ENCODE data around the gene EZR. TPM values are rescaled to one million over a fixed set of nuclear protein-coding genes. Genes with fewer than 3 reads are reported as not detected.

EZR gene
- total and polyA plus RNA-seq, 2 of the 8 experiments (the other 6 are each of a cell fraction or from before 2014, with no cell fraction given) = 122 to 286 TPM

DNA sequence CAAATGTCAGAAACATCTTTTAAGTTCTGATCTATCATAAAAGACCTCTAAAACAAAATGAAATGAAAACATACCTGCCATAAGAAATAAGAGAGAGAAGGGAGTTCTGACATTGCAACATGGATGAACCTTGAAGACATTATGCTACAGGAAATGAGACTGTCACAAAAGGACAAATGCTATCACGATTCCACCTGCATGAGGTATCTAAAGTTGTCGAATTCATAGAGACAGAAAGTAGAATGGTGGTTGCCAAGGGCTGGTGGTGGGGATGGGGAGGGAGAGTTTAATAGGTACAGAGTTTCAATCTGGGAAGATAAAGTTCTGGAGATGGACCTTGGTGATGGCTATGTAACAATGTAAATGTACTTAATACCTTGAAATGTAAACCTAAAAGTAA lies 3.3 kb downstream of the EZR start:
- peak overlapping the region; percentile 69 to 88 (median 78); a peak in 6 of 8 replicates for H3K4me3 ChIP-seq (ENCODE audit: extremely low read depth in 1 of 4, insufficient read depth in 2 of 4, low read depth in 3 of 4, low read length in 4 of 4)
- H4K5ac ChIP-seq (ENCODE audit: insufficient read length, low read depth, low read length) = no peak overlapping the region
- TF ChIP-seq JUN (IDR thresholded peaks at IDR 0.05; ENCODE audit: low read depth, low read length) = no peak
- H2AK5ac ChIP-seq (ENCODE audit: low read depth, low read length) = no peak overlapping the region
- peaks cover 10 to 19% (median 13%) of the 10 kb centered on the region in 4 experiments for H3K4me1 ChIP-seq (replicated peaks in 1 of 4; ENCODE audit: control insufficient read depth in 3 of 4, insufficient read depth in 4 of 4, low read length in 3 of 4)
- H3K27me3 ChIP-seq (replicated peaks in 1 of 4; ENCODE audit: control insufficient read depth in 3 of 4, extremely low read depth in 1 of 4, insufficient read depth in 3 of 4, low read length in 3 of 4) = peaks cover 0 to 7% (median 5%) of the 10 kb centered on the region in 4 experiments; a peak in 5 of 7 replicates
- H3K23ac ChIP-seq (ENCODE audit: insufficient read length) = no peak overlapping the region
- peaks cover 10 to 60% (median 23%) of the 10 kb centered on the region in 4 experiments; a peak in 7 of 8 replicates for H3K36me3 ChIP-seq (ENCODE audit: control insufficient read depth in 2 of 4, insufficient read depth in 4 of 4, low read length in 3 of 4)
- DNase-seq (ENCODE audit: low read depth in 1 of 2, low spot score in 2 of 2) (no peak), FAIRE-seq (no peak)
- H3K23me2 ChIP-seq (ENCODE audit: low read depth, low read length) = peaks cover 7% of the 10 kb centered on the region
- no peak overlapping the region for H3K9ac ChIP-seq (replicated peaks in 1 of 4; ENCODE audit: extremely low read depth in 1 of 4, low read depth in 3 of 4, low read length in 3 of 4)
- peaks cover 57 to 73% of the 10 kb centered on the region in 2 experiments for H3K79me2 ChIP-seq (ENCODE audit: control insufficient read depth in 1 of 2, insufficient read depth in 2 of 2, low read length in 2 of 2)
- no peak overlapping the region for H2BK15ac ChIP-seq (ENCODE audit: low read length)
- no peak overlapping the region for H4K91ac ChIP-seq (replicated peaks; ENCODE audit: insufficient read length, low read length)
- no peak overlapping the region for H2BK5ac ChIP-seq (ENCODE audit: low read depth, low read length)
- H4K20me1 ChIP-seq (replicated peaks in 1 of 2; ENCODE audit: control insufficient read depth in 1 of 2, insufficient read depth in 2 of 2, low read length in 2 of 2) = peaks cover 41 to 46% of the 10 kb centered on the region in 2 experiments
- ChIA-PET CTCF (ENCODE audit: partially characterized antibody) (no interaction called here), POLR2A (ENCODE audit: partially characterized antibody) (interaction anchor here (0.6 to 2.2 kb wide), 5 partner anchors 9 to 164 kb away, joined by 3 to 23 read pairs (median 3); no protein-coding TSS in a partner anchor)
- H3K4me2 ChIP-seq (ENCODE audit: insufficient read depth in 1 of 2, low read depth in 2 of 2, low read length in 2 of 2) = peak overlapping the region; percentile 58 to 90
- no peak overlapping the region for H3K4ac ChIP-seq (replicated peaks; ENCODE audit: insufficient read length, low read depth, low read length)
- no peak overlapping the region for H4K8ac ChIP-seq (ENCODE audit: extremely low read depth, insufficient read depth, low read length)
- no peak overlapping the region for H2BK120ac ChIP-seq (replicated peaks; ENCODE audit: low read depth, low read length)
- no peak overlapping the region for H2AFZ ChIP-seq (ENCODE audit: low read length)
- no peak overlapping the region for H2BK12ac ChIP-seq (ENCODE audit: low read depth, low read length)
- H3K79me1 ChIP-seq (ENCODE audit: low read depth, low read length) = peaks cover 4% of the 10 kb centered on the region; the same call in 1 of the 2 replicates
- WGBS, 2 experiments (ENCODE audit: extremely low coverage in 1 of 2, insufficient coverage in 1 of 2, insufficient read length in 1 of 2, insufficient replicate concordance in 2 of 2, low coverage in 1 of 2, low lambda C conversion rate in 2 of 2, missing lambda C conversion rate in 1 of 2) = 89% methylated on average over 2 of the region's 2 CpGs; no CpG with 5 or more reads in 1 of the 2 experiments
- H2BK20ac ChIP-seq (ENCODE audit: low read length) = no peak overlapping the region
- H3K9me3 ChIP-seq (ENCODE audit: insufficient read depth in 2 of 2, low read depth in 1 of 2, low read length in 1 of 2) = peaks cover 2 to 7% of the 10 kb centered on the region in 2 experiments; a peak in 3 of 4 replicates
- no peak overlapping the region for H3K56ac ChIP-seq (replicated peaks; ENCODE audit: insufficient read length, low read depth, low read length)
- no peak overlapping the region for H3K18ac ChIP-seq (ENCODE audit: extremely low read depth, low read length)
- no peak overlapping the region for H3K14ac ChIP-seq (ENCODE audit: insufficient read length)
- no peak overlapping the region for H3K27ac ChIP-seq (ENCODE audit: low read depth, low read length)
